K562 (cell line): ENCODE results near the gene FAHD2A. TPM values are rescaled to one million over a fixed set of nuclear protein-coding genes. Genes with fewer than 3 reads are reported as not detected.
A peak's percentile ranks its signal among the peaks of the same experiment; 100 is the strongest.

Experiments used
- ATAC-seq: fragments of 200-7000 bp; cut with Tn5 transposase; 3 replicates; pipeline ENCODE4 v1.9.1; 2020; ENCODE audit warnings: moderate library complexity
- BruUV-seq: library from RNA; stranded (reverse); fragments of 400-500 nt; replicated peaks from 2 replicates; lab custom pipeline; 2021; lab: Mats Ljungman, UMichigan
- CTCF ChIA-PET: fragments of 300-600 bp; formaldehyde crosslinking; extraction: SDS; loops from one replicate; lab custom pipeline; 2021; ENCODE audit warnings: low intra/inter-chr PET ratio; lab: Yijun Ruan, JAX
- POLR2A ChIA-PET: fragments of 300-600, 350-650 bp; sonication (Branson Sonifier 250); formaldehyde crosslinking; extraction: SDS; loops from one replicate; lab custom pipeline; 2021; ENCODE audit warnings: antibody characterized with exemption, inconsistent platforms; lab: Yijun Ruan, JAX
- DNase-seq, 4 experiments: peaks; one replicate each; pipeline versions ENCODE4 v3.0.0 to v3.0.0-alpha.2; 2011 to 2018; ENCODE audit warnings: low spot score in 3 of 4, mixed read lengths in 3 of 4; ENCODE audit errors: extremely low read depth in 1 of 4
- FAIRE-seq: peaks from 2 replicates; lab custom pipeline; 2011; peaks lifted over from hg19 to GRCh38; lab: Jason Lieb, UNC
- H2AFZ ChIP-seq: 2 replicates; pipeline ENCODE4 v1.6.0; 2011; ENCODE audit warnings: low read depth, low read length, control low read depth, inconsistent platforms
- H3K27ac ChIP-seq: fragments of 200-600 bp; 3 replicates; pipeline ENCODE4 v1.8.0; 2011; ENCODE audit warnings: low read depth, mild to moderate bottlenecking, control low read depth, inconsistent platforms, low read length, moderate library complexity, mixed read lengths; ENCODE audit errors: extremely low read depth
- H3K27me3 ChIP-seq, 2 experiments: fragments of 300-600 bp in 1 of 2; 2 replicates in 1 of 2; 3 replicates in 1 of 2; pipeline versions ENCODE4 v1.6.0 to v1.8.0; 2011; ENCODE audit warnings: inconsistent platforms in 2 of 2, low read length in 2 of 2, mild to moderate bottlenecking in 1 of 2, mixed read lengths in 1 of 2, moderate library complexity in 1 of 2; ENCODE audit not compliant: control insufficient read depth in 2 of 2, insufficient read depth in 2 of 2
- H3K36me3 ChIP-seq: fragments of 300-600 bp; 3 replicates; pipeline ENCODE4 v1.8.0; 2011; ENCODE audit warnings: mild to moderate bottlenecking, low read length, inconsistent platforms; ENCODE audit not compliant: control insufficient read depth, insufficient read depth
- H3K4me1 ChIP-seq, 2 experiments: fragments of 200-600 bp in 1 of 2; replicated peaks in 1 of 2; 2 replicates in 1 of 2; 3 replicates in 1 of 2; pipeline versions ENCODE4 v1.5.1 to v1.8.0; 2011; ENCODE audit warnings: inconsistent platforms in 2 of 2, low read length in 2 of 2, mild to moderate bottlenecking in 1 of 2, mixed read lengths in 1 of 2, moderate library complexity in 1 of 2; ENCODE audit not compliant: control insufficient read depth in 2 of 2, insufficient read depth in 2 of 2
- H3K4me2 ChIP-seq: 2 replicates; pipeline ENCODE4 v1.6.1; 2011; ENCODE audit warnings: low read length, control low read depth, inconsistent platforms, mixed read lengths; ENCODE audit not compliant: insufficient read depth
- H3K4me3 ChIP-seq: fragments of 200-600 bp; sonication (generic), shearing (Covaris generic); 2 replicates; pipeline ENCODE4 v1.5.1; 2016; ENCODE audit warnings: control low read depth, inconsistent platforms
- H3K79me2 ChIP-seq: fragments of 200-600 bp; 3 replicates; pipeline ENCODE4 v1.8.0; 2011; ENCODE audit warnings: low read length, inconsistent platforms; ENCODE audit not compliant: control insufficient read depth, insufficient read depth
- H3K9ac ChIP-seq, 2 experiments: 2 replicates each; pipeline versions ENCODE4 v1.6.0 to v1.6.1; 2011; ENCODE audit warnings: low read depth in 2 of 2, low read length in 2 of 2, control low read depth in 1 of 2, inconsistent platforms in 1 of 2, mild to moderate bottlenecking in 1 of 2, mixed read lengths in 1 of 2; ENCODE audit not compliant: insufficient read depth in 1 of 2
- H3K9me1 ChIP-seq: one replicate; pipeline ENCODE4 v1.6.0; 2011; ENCODE audit warnings: inconsistent platforms, mild to moderate bottlenecking, low read length, moderate library complexity; ENCODE audit not compliant: control insufficient read depth, insufficient read depth
- H3K9me3 ChIP-seq: replicated peaks from 2 replicates; pipeline ENCODE4 v1.5.1; 2011; ENCODE audit warnings: low read depth, low read length, inconsistent platforms; ENCODE audit not compliant: control insufficient read depth, insufficient read depth
- H4K20me1 ChIP-seq: replicated peaks from 2 replicates; pipeline ENCODE4 v1.6.1; 2011; ENCODE audit warnings: low read length, inconsistent platforms, mixed read lengths; ENCODE audit not compliant: control insufficient read depth, insufficient read depth
- ESRRB ChIP-seq: fragments of 250-450 bp; sonication (Bioruptor Pico); IDR thresholded peaks from 2 replicates; pipeline ENCODE4 v1.5.0; 2020; ENCODE audit warnings: mild to moderate bottlenecking, moderate library complexity, borderline replicate concordance
- FOSL1 ChIP-seq: fragments of 200-800 bp; sonication (Bioruptor generic); conservative IDR thresholded peaks from 2 replicates; pipeline ENCODE4 v1.6.1; 2016; ENCODE audit warnings: missing genetic modification characterization, missing compliant biosample characterization
- MEF2D ChIP-seq: conservative IDR thresholded peaks from 2 replicates; pipeline ENCODE4 v1.6.1; 2016; ENCODE audit warnings: low read depth, missing genetic modification characterization, missing compliant biosample characterization
- POU5F1 ChIP-seq: fragments of 150-350 bp; IDR thresholded peaks from 2 replicates; pipeline ENCODE4 v1.6.1; 2014; ENCODE audit warnings: borderline replicate concordance, low read length, low read depth, mild to moderate bottlenecking; ENCODE audit not compliant: partially characterized antibody
- RBBP5 ChIP-seq: fragments of 200-600 bp; sonication (generic); IDR thresholded peaks from 2 replicates; pipeline ENCODE4 v1.6.1; 2012; ENCODE audit warnings: borderline replicate concordance, mild to moderate bottlenecking, low read length, control low read depth, inconsistent platforms; ENCODE audit not compliant: insufficient read depth, poor library complexity, severe bottlenecking
- TCFL5 ChIP-seq: fragments of 250-450 bp; sonication (Bioruptor Pico); conservative IDR thresholded peaks from 2 replicates; pipeline ENCODE4 v1.6.1; 2021; ENCODE audit warnings: mild to moderate bottlenecking, moderate library complexity, matching md5 sums
- ZKSCAN1 ChIP-seq: fragments of 150-350 bp; IDR thresholded peaks from 2 replicates; pipeline ENCODE4 v1.6.1; 2016; ENCODE audit warnings: low read depth, low read length
- ZMIZ1 ChIP-seq, 2 experiments: fragments of 150-350 bp in 1 of 2; IDR thresholded peaks; 2 replicates each; pipeline ENCODE4 v1.6.1; 2012 to 2016; ENCODE audit warnings: low read depth in 2 of 2, low read length in 2 of 2, mild to moderate bottlenecking in 1 of 2, moderate library complexity in 1 of 2
- ZNF766 ChIP-seq: fragments of 200-800 bp; sonication (Bioruptor generic); conservative IDR thresholded peaks from 2 replicates; pipeline ENCODE4 v1.6.1; 2016; ENCODE audit warnings: missing genetic modification characterization, missing compliant biosample characterization
- WGBS: fragments of 100-300 bp; shearing (Covaris generic); methylation state at CpG from one replicate; pipeline ENCODE4 v1.1.6; 2016; ENCODE audit warnings: low coverage, mixed read lengths; ENCODE audit not compliant: insufficient coverage; ENCODE audit errors: missing lambda C conversion rate; 5-methylcytosine and 5-hydroxymethylcytosine counted together
- in situ Hi-C: fragments of 300-500 bp; cut with MboI; formaldehyde crosslinking; loops from 4 replicates; pipeline ENCODE4 v1.15.0; 2018; ENCODE audit warnings: inconsistent platforms, mixed read lengths
- intact Hi-C: fragments of 100-400 bp; cut with micrococcal nuclease; formaldehyde crosslinking; loops from 2 replicates; pipeline ENCODE4 v1.14.2; 2022
- polyA plus RNA-seq, 8 experiments: library from polyadenylated mRNA; depleted of rRNA in 4 of 8; stranded (reverse) in 5 of 8; unstranded in 3 of 8; fragments of >200 nt; fragmentation: Nextera tagmentation in 2 of 8; fragmentation: Illumina TruSeq in 1 of 8; extraction: Ambion mirVana in 2 of 8; extraction: Trizol in 1 of 8; gene quantifications; 2 replicates each; pipeline versions ENCODE4 v1.2.1 to v1.2.3, GENCODE V29; 2011 to 2014; ENCODE audit warnings: inconsistent platforms in 1 of 8, missing spikeins in 1 of 8
- total RNA-seq, 7 experiments: library from RNA; depleted of rRNA in 6 of 7; stranded (reverse); fragments of >200 nt in 6 of 7; fragmentation: Illumina TruSeq in 2 of 7; extraction: Trizol in 2 of 7; gene quantifications; 2 replicates each; pipeline versions ENCODE4 v1.2.1 to v1.2.3, GENCODE V29; 2011 to 2021; ENCODE audit warnings: low replicate concordance in 1 of 7

Gene FAHD2A
- total and polyA plus RNA-seq, 9 of the 15 experiments (the other 6 are each of a cell fraction or from before 2014, with no cell fraction given) = 13.8 to 41.0 (median 30.4) TPM

- no peak for TF ChIP-seq POU5F1
Observed at GRCh38 chr2:95359031-95359430, 43.5 kb upstream of the FAHD2A start (continued).

- WGBS = 0% methylated on average over 5 of the region's 5 CpGs
- Histone ChIP-seq H3K4me1 (no peaks in the 10 kb centered on the region), H3K9ac (peak overlapping the region in 1 of 2 experiments; percentile 35; a peak in 1 of 4 replicates), H3K79me2 (no peaks in the 10 kb centered on the region), H3K27me3 (peaks cover 8 to 39% of the 10 kb centered on the region in 2 experiments; a peak in 4 of 5 replicates), H3K9me3 (no peaks in the 10 kb centered on the region), H3K36me3 (no peaks in the 10 kb centered on the region), H3K4me3 (no peak overlapping the region), H2AFZ (no peak overlapping the region), H4K20me1 (0 out of 2 replicates have a peak, but pooled peaks cover 5% of the 10 kb centered on the region), H3K4me2 (no peak overlapping the region), H3K27ac (no peak overlapping the region), H3K9me1 (no peaks in the 10 kb centered on the region)
- no peak for FAIRE-seq
- CTCF ChIA-PET = no interaction called here
- in situ Hi-C loops = no loop called here
- POLR2A ChIA-PET = interaction anchor here (0.6 kb wide), 2 partner anchors 15 to 44 kb away, joined by 3 read pairs; partner anchors contain the start of gene FAHD2A
- intact Hi-C loops = no loop called here
- ATAC-seq = no peak
- no TSS peak for BruUV-seq
- DNase-seq = no peak
- TF ChIP-seq ZNF766 (CRISPR knock-in tag) = no peak
- TF ChIP-seq RBBP5 = no peak
- TF ChIP-seq TCFL5 (CRISPR knock-in tag) = no peak
- no peak for TF ChIP-seq ZKSCAN1
- TF ChIP-seq ESRRB (CRISPR knock-in tag) = no peak
- no peak for TF ChIP-seq FOSL1 (tag)
- TF ChIP-seq MEF2D (tag) = no peak
- TF ChIP-seq ZMIZ1 (IDR thresholded peaks at IDR 0.05; ENCODE audit: low read depth in 2 of 2, low read length in 2 of 2) = no peak
- TF ChIP-seq, all 486 proteins: peak for 0
Observed at GRCh38 chr2:95359501-95359930, 43.0 kb upstream of the FAHD2A start.
